ENCODE measurements around the gene PLA2G2F.

- TF ChIP-seq CTCF (IDR thresholded peaks at IDR 0.05) (no peak), POLR2A (IDR thresholded peaks at IDR 0.05) (no peak)
Observed at GRCh38 chr1:20117236-20117635, 21.9 kb upstream of the PLA2G2F start.
